Urinary bladder (tissue), 4 donors: ENCODE measurements around the gene DGKG. TPM values are rescaled to one million over a fixed set of nuclear protein-coding genes. Genes with fewer than 3 reads are reported as not detected.

Source experiments
- DNase-seq: peaks from one replicate; pipeline ENCODE4 v3.0.0-alpha.2; 2015; ENCODE audit errors: extremely low spot score
- H3K27ac ChIP-seq: one replicate; pipeline ENCODE4 v1.5.1; 2013; ENCODE audit warnings: low read depth, mild to moderate bottlenecking, moderate library complexity
- H3K36me3 ChIP-seq: one replicate; pipeline ENCODE4 v1.6.1; 2013; ENCODE audit warnings: mild to moderate bottlenecking, moderate library complexity; ENCODE audit not compliant: insufficient read depth
- H3K4me1 ChIP-seq: one replicate; pipeline ENCODE4 v1.6.1; 2013; ENCODE audit warnings: mild to moderate bottlenecking, moderate library complexity; ENCODE audit not compliant: insufficient read depth
- H3K4me3 ChIP-seq: one replicate; pipeline ENCODE4 v1.5.1; 2013; ENCODE audit warnings: low read depth, low read length
- WGBS: extraction: QIAGEN DNeasy Blood & Tissue Kit; methylation state at CpG from one replicate; pipeline ENCODE4 v1.1.7; 2013; 5-methylcytosine and 5-hydroxymethylcytosine counted together
- polyA plus RNA-seq: library from polyadenylated mRNA; stranded (reverse); fragments of 200-250 nt; gene quantifications from one replicate; pipeline ENCODE4 v1.2.3, GENCODE V29; 2013
- total RNA-seq: library from RNA; depleted of rRNA; stranded (reverse); fragments of >200 nt; gene quantifications from one replicate; pipeline ENCODE4 v1.2.3, GENCODE V29; 2014
- donor health status: healthy with polysubstance abuse.
- donor health status: healthy.

DGKG gene
- total and polyA plus RNA-seq, 2 donors: 4.2 to 9.3 TPM

DNA sequence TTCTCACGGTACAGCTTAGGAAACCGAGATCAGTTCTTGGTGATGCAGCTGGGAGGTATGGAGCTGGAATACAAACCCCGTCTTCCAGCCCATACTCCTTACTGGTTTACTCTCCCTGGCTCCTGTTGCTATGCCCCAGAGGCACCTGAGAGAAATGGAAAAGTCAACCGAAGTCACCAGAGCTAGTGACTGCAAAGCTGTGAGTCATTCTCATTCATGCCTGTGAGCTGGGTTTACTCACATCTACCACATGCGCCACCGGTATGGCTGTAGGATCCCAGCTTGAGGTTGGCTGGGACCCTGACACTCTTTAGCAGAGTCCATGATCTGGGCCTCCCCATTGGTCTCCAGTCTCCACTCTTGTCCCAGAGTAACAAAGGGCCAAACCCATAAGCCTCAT is 141.7 kb downstream of the DGKG start:
- Histone ChIP-seq H3K27ac (no peak overlapping the region), H3K36me3 (no peaks in the 10 kb centered on the region), H3K4me1 (no peaks in the 10 kb centered on the region), H3K4me3 (no peak overlapping the region)
- no peak for DNase-seq
- 95% methylated on average over 6 of the region's 6 CpGs for WGBS

DNA sequence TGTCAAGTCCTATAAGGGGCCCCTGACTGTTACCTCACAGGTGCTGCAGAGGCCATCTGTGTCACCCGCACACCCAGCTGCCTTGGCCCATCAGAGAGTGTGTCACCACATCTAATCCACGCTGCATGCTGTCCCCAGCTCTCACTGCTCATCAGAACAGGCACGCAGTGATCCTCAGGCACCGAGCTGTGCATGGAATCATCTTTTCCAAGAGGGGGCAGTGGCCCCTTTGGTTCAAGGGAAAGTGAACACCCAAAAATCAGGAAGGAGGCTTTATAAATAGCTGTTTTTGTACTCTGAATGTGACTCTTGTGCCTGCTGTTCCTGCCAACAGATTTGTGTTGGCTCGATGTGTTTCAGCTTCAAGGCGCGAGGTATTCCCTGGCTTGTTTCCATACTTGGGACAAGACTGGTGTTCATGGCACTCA is 142.8 kb downstream of the DGKG start:
- Histone ChIP-seq H3K4me3 (no peak overlapping the region), H3K27ac (no peak overlapping the region), H3K4me1 (no peaks in the 10 kb centered on the region), H3K36me3 (no peaks in the 10 kb centered on the region)
- WGBS: 83% methylated on average over 7 of the region's 7 CpGs
- DNase-seq: no peak

DNA sequence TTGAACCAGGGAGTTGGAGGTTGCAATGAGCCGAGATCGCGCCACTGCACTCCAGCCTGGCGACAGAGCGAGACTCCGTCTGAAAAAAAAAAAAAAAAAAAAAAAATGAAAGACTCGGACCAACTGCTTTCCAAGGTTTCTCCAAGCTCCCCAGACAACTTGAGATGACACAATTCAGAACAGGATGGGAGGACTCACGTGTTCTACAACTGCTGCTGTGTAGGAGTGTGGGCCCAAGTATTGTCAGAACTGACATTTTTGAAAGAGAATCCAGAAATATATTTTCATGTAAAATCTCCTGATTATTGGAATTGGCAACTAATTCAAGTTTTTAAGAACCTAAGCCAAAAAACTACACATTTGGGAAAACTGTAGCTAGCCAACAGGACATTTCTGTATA is 143.6 kb downstream of the DGKG start:
- no peak for DNase-seq
- no peaks in the 10 kb centered on the region for H3K36me3 ChIP-seq
- no peak overlapping the region for H3K4me3 ChIP-seq
- 94% methylated on average over 8 of the region's 8 CpGs for WGBS
- H3K4me1 ChIP-seq: no peaks in the 10 kb centered on the region
- H3K27ac ChIP-seq: no peak overlapping the region

DNA sequence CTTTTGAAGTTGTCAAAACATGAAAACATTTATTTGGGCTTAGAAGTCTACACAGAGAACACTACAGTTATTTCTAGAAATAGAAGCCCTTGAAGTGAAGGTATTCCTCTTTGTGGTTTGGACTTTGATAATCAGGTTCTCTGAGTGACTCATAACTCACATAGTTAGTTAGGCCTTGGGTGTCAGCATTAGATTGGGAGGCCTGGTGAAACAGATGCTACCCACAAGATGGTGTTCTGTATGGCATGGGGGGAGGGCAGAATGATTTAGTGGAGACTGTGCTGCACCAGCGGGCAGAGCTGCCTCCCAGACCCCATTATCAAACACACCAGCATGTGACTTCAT is 144.2 kb downstream of the DGKG start:
- no peak overlapping the region for H3K27ac ChIP-seq
- 84% methylated on average over 1 of the region's 1 CpG for WGBS
- H3K36me3 ChIP-seq: no peaks in the 10 kb centered on the region
- DNase-seq: no peak
- H3K4me3 ChIP-seq: no peak overlapping the region
- no peaks in the 10 kb centered on the region for H3K4me1 ChIP-seq

DNA sequence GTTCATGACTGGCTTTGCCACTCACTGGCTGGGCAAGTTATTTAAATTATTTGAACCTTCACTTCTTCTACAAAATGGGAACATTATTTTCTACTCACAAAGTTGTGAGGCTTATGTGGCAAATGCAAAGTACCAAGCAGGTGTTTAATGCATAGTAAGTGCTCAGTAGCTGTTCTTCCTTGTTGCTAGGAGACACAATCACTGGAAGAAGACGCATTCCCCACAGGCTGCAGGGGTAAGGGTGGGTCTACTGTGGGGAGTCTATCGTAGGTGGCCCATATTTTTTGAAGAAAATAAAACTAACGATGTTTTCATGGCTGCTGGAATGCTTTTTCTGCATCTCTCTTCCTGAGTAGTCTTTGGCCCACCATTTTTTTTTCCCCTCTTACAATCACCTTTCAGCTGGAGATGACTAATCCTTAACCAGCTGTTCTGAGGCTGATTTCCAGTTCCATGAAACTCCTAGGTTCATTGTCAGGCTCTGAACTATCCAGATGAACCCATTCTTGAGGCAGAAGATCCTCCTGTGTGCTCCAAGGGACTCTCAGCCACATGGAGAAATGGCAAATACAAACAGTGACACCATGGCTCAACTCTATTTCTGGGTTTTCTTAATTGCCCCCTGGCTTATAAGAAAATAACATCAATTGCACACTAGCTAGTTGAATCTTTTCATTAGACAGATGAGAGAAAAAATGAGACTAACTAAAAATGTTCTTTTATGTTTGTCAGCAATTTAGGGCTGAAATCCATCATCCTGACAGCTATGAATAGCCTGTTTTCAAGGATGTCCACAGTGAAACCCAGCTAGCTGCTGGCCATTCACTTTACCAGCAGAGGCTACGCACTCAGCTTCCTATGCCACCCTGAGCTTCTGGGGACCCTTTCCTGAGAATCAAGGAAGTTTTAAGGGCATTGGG is 144.9 kb downstream of the DGKG start:
- H3K27ac ChIP-seq: no peak overlapping the region
- H3K36me3 ChIP-seq: no peaks in the 10 kb centered on the region
- H3K4me3 ChIP-seq: no peak overlapping the region
- no peak for DNase-seq
- WGBS: 87% methylated on average over 4 of the region's 4 CpGs
- H3K4me1 ChIP-seq: no peaks in the 10 kb centered on the region

DNA sequence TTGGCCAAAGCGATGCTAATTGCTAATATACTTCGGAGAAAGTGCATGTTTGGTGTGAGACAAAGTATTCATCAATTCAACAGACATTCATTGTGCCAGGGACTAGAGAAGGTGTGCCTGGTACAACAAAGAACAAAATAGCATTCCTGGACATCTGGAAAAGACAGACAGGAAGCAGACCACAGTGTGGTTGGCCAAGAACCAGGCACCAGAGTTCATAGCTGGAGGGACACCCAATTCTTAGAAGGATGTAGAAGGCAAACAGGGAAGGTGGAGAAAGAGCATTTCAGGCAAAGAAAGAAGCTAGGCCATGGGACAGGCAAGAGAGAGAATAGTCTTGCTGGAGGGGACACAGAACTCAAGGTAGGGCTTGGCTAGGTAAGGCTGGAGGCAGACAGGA is 147.4 kb downstream of the DGKG start:
- H3K4me1 ChIP-seq: no peaks in the 10 kb centered on the region
- no peaks in the 10 kb centered on the region for H3K36me3 ChIP-seq
- no peak for DNase-seq
- WGBS: 94% methylated on average over 2 of the region's 2 CpGs
- no peak overlapping the region for H3K4me3 ChIP-seq
- no peak overlapping the region for H3K27ac ChIP-seq

DNA sequence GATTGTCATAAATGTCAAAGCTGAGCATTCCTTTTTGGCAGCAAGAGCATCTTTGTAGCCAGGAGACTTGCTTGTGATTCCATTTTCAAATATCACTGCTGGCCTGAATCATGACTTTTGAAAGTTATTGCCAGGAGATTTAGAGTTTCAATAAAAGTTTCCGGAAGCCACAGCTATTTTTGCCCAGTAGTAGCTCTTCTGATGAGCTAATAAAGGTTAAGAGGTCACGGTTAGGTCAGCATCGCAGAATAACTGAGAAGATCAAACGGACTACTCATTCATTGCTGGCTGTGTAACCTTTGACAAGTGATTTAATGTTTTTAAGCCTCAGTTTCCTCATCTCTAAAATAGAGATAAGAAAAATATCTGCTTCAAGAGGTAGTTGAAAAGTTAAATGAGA is 148.1 kb downstream of the DGKG start:
- no peak for DNase-seq

DNA sequence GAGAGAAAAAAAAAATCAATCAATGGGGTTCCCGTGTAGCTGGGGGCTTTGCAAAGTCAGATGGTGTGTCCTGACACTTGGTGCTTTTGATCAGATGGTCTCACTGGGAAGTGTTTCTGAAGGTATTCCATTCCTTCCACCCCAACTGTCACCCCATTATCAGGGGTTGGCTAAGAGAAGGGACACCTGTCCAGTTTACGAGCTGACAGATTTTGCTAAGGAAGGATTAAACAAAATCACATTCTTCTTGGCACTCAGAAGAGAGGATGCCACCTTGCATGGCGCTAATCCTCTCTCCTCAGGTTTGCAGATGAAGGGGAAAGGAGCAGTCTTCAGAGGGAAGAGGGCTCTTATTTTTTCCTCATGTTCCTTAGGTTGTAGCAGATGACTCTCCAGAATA is 149.4 kb downstream of the DGKG start:
- H3K4me1 ChIP-seq: no peaks in the 10 kb centered on the region
- WGBS: 86% methylated on average over 3 of the region's 3 CpGs
- no peaks in the 10 kb centered on the region for H3K36me3 ChIP-seq
- DNase-seq: no peak
- H3K4me3 ChIP-seq: no peak overlapping the region
- H3K27ac ChIP-seq: no peak overlapping the region

More for the DNA sequence above, 148.1 kb downstream of the DGKG start:
- 38% methylated on average over 4 of the region's 4 CpGs for WGBS
- Histone ChIP-seq H3K27ac (no peak overlapping the region), H3K36me3 (no peaks in the 10 kb centered on the region), H3K4me1 (no peaks in the 10 kb centered on the region), H3K4me3 (no peak overlapping the region)

DNA sequence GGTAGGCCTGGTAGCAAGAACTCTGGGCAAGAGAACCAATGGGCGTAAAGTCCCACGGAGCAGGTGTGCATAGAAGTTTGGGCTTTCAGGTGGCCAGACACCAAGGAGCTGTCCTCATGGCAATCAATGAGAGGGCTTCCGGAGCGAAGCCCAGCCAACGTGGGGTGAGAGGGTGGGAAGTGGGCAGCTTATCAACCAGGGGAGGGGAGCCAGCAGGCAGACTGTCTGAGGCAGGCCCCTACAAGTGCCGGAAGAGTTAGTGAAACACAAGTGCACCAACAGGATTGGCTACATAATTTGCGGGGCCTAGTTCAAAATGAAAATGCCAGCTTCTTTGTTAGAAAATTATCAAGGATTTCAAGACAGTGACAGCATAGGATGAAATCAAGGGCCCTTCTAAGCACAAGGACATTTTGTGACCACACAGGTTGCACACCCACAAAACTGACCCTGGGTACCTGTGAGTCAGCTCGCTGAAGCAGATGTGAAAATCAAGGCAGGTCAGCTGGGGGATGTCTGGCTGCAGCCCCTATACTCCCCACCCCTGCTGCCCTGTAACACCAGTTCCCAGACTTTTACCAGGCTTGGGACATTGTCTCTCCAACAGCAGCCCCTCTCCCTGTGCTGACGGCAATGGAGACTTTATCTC is 151.1 kb downstream of the DGKG start:
- no peaks in the 10 kb centered on the region for H3K4me1 ChIP-seq
- no peak overlapping the region for H3K4me3 ChIP-seq
- 87% methylated on average over 9 of the region's 9 CpGs for WGBS
- H3K27ac ChIP-seq: no peak overlapping the region
- H3K36me3 ChIP-seq: no peaks in the 10 kb centered on the region
- no peak for DNase-seq

DNA sequence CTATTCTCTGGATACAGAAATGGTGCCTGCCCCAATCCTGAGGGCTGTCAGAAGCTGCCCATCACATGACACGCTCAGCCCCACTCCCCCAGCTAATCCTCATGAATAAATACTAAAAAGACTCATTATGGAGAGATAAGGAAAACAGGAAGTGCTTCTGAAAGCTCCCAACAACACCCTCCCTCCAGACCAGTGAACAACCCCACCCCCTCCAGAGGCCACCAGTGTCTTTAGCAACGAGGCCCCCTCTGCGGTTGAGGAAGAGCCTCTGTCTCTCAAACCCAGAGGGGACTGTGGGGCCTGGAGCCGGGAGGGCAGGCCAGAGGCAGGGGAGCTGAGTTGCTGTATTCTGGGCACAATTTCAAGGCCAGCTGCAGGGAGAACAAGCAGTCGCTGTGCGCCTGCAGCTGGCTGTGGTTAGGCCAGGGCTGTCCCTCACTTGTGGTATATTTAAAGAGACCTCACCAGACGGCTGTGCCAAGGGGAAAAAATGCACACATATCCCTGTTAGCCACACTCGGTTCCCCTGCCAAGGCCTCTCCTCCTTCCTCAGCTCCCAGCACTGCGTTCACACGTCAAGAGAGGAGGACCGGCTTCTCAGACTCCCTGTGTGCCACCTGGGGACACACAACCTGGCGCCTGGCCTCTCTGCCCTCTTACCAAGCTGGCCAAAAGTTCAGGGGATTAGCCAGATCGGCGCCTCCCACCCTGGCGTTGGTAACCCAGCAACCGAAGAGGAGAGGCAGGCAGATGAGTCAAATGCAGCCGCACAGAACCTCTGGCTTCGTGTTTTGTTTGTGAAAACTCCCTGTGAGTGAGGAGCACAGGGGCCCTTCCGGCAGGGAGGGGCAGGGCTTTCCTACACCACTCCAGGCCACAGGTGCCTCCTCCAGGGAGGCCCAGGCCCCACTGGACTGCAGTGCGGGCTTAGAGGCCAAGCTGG is 152.0 kb downstream of the DGKG start:
- no peak for DNase-seq
- no peaks in the 10 kb centered on the region for H3K36me3 ChIP-seq
- no peak overlapping the region for H3K27ac ChIP-seq
- H3K4me3 ChIP-seq: no peak overlapping the region
- 12% methylated on average over 20 of the region's 20 CpGs for WGBS
- H3K4me1 ChIP-seq: no peaks in the 10 kb centered on the region

DNA sequence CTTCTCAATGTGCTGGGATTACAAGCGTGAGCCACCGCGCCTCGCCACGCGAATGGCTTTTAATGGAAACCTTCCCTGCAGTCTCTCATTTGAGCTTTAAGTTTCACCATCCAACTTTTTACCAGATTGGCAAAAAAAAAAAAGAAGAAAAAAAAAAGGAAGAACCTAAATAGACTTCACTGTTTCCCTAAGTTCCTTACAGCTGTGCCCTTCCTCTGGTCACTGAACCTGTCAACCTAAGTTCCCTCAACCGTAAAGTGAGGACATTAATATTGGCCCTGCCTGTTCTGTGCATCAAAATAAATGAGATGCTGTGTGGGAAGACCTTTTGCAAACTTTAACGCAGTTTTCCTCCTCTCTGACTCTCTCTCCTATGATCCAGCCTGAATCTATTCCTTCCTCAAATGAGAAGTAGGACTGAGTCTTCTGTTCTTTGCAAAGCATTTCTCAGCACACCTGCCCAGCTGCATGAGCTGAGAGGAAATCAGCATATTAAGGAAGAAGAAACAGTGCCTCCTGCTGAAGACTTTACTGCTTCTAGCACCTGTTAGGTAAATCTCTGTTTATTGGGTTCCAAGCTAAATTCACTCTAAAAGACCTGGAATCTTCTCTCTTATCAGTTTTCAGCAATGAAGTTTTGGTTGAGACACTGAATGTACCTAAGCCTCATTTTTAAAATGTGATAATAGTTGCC is 153.6 kb downstream of the DGKG start:
- WGBS: 92% methylated on average over 8 of the region's 8 CpGs
- no peak for DNase-seq
- Histone ChIP-seq H3K4me1 (no peaks in the 10 kb centered on the region), H3K36me3 (no peaks in the 10 kb centered on the region), H3K27ac (no peak overlapping the region), H3K4me3 (no peak overlapping the region)

DNA sequence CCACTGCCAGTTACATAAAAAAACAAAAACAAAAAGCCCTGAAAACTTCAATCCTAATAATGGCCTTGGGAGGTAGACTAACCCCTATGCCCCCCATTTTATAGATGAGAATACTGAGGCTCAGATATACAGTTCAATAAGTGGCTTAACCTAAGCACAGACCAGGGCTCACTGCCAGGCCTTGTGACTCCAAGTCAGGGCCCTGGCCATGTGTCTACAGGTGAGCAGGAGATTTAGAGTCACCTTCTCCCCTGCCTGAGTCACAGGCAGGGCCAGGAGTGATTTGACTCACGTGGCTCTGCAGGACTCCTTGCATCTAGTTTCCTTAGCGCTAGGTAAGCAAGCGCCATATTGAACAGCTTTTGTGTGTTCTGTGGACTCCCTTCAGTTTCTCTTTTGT is 154.5 kb downstream of the DGKG start:
- 95% methylated on average over 3 of the region's 3 CpGs for WGBS
- Histone ChIP-seq H3K4me1 (no peaks in the 10 kb centered on the region), H3K4me3 (no peak overlapping the region), H3K27ac (no peak overlapping the region), H3K36me3 (no peaks in the 10 kb centered on the region)
- DNase-seq: no peak

DNA sequence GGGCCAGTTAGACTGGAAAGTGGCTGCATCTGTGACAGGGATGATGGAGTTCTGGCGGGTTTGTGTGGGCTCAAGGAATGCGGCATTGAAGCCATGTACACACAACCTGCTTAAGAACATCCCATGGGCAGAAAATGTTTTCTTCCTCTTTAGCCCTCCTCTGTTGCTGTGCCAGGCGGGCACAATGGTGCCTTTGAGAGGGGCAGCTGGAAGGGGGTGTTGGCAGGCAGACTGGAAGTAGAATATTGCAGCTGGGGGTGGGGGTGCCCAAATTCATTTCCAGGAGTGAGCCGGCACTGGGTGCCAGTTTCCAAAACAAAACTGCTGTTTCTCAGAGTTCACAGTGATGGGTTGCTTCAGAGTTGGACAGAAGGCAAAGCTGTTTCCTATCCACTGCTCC is 161.3 kb downstream of the DGKG start:
- Histone ChIP-seq H3K27ac (no peak overlapping the region), H3K36me3 (no peaks in the 10 kb centered on the region), H3K4me1 (no peaks in the 10 kb centered on the region), H3K4me3 (no peak overlapping the region)
- DNase-seq: no peak
- WGBS: 90% methylated on average over 4 of the region's 4 CpGs
